ENCODE measurements around the gene STK25.
"Not testable (repeated sequence)": the region's sequence is repeated elsewhere in the genome, so short reads cannot be mapped to it uniquely, and the experiment has no call there.

STK25 gene

DNA sequence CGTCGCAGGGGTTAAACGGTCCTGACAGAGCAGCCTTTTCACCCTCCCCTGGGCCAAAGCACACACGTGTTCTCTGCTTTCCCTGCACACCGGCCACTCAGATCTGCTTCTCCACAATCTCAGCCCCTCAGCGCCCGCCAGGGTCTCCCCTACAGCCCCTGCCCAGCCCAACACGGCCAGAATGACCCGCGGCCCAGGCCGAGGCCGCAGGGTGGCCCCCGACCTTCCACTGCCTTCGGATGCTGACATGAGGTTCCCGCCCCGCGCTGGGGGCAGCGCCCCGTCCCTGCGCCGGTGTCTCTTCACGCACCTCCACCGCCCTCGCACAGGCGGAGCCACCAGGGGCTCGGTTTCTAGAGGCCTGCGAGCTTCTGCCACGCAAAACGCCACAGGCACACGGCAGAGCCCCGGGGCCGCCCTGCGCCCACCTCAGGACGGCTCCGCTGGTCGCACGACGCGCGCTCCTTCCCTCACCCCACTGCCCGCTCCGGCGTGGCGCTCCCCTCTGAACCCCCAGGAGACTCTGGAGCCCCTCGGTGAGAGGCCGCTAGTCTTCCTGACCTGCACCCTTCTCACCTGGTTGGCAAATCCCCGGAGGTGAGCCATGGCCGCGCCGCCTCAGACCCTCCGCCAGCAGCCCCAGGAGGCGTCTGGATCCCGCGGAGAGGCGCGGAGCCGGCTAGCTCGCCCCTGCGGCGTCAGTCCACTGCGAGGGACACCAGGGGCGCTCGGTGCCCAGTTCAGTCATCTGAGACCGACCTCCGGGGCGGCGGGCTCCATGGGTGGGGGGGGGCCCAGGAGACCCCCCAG lies 749 bp downstream of the STK25 start:
- DNase-seq, result peak in 1 of 2 experiments; percentile 49

DNA sequence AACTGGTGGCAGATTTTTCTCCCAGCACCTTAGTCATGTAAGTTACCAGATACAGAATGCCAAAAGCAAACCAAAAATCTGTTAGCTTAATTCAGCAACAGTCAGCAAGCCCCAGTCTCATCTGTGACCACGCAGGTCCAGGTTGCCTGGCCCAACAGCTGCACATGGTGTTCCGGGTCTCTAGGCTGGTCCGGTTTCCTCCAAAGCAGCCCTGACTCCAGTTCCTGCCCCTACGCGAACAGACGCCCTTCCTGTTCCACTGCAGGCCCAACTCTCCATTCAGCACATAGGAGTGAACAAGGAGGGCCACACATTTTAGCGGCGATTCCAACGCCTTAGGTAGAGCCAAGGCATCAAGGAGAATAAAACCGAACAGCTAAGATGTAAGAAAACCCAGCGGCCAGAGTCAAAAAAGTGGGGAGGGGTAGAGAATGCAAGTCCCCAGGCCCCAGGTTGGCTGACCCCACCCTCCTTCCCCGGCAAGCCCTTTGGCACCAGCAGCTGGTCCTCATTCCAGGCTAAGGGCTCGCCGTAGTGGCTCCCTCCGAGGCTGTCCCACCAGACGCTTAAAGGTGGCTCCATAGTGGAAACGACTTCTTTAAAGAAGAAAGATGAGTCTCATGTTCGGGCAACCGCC lies 1.5 kb downstream of the STK25 start:
- no peak for DNase-seq

DNA sequence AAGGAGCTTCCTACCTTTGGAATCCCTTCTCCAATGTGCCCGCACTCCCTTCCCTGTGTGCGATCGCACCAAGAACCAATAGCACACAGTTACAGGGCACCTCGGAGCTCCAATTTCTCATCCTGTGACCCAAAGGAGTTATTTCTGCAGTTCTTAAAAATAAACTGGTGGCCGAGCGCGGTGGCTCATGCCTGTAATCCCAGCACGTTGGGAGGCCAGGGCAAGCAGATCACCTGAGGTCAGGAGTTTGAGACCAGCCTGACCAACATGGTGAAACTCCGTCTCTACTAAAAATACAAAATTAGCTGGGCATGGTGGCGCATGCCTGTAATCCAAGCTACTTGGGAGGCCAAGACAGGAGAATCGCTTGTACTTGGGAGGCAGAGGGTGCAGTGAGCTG lies 2.1 kb downstream of the STK25 start:
- DNase-seq, result not testable (repeated sequence)

DNA sequence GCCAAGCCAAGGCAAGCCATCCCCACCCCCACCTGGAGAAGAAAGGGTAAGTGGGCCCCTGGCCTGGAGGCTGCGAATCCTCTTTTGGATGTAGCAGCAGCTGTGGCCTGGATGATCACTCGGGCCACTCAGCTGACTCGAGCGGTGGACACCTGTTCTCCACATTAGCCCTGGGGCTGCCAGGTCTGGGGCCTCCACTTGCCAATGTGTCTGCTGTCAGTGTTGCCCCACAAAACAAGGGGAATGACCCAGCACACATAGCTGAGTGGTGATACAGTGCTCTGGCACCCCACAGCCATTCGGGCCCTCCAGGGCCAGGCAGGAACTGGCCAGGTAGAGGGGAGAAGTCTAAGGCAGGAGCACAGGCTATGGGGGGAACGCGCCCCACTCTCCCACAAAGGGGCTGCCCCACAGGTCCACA lies 2.6 kb downstream of the STK25 start:
- DNase-seq, result no peak

DNA sequence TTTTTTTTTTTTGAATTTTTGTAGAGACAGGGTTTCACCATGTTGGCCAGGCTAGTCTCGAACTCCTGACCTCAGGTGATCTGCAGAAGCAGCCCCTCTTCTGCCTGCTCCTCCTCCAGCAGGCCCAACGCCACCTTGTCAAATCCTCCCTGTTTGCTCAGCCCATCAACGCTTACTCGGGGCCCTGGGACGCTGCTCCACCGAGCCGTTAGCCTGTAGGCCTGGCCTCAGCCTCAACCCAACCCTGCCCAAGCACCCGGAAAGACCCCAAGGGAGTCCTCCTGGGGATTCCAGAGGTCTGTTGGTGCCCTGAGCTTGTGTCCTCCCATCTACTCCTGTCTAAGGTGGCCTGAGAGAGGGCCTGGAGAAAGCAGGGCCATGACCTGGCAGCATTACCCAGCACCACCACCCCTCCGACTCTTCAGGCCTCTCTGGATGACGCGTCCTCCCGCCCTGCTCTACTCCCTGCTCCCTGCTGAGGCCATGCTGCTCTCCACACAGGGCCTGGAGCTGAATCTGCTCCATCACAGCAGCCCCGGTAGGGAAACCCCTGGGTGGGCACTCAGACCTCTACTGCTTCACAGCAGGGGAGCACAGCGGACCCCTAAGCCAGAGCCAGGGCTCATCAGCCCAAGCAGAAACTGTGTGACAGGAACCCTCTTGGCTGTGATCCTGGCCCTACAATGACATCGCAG lies 3.2 kb downstream of the STK25 start:
- no peak for DNase-seq

DNA sequence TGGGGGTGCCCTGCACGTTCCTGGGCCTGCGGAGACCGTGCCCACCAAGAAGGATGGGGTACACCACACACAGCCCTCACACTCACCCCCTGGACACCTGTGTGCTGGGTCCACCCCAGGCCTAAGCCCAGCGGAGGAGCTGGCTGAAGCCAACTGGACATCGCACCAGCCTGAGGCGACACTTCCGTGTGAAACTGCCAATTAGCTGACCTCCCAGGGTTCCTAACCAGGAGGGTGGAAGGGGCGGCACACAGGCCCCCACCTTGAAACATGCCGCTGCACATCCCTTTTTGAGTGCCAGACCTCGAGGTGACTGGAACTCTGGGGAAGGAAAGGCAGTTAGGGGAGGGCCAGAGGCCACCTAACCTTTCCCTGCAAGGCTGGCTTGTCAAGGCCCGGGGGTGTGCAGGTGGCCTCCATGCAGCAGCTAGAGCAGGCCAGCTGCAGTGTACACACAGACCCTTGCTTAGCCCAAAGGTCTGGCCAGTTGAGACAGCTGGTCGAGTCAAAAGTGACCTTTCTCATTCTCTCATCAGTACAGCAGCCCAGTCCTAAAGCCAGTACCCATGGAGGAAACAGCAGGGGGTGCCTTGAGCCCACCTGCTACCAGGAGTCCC lies 4.5 kb downstream of the STK25 start:
- no peak for DNase-seq

DNA sequence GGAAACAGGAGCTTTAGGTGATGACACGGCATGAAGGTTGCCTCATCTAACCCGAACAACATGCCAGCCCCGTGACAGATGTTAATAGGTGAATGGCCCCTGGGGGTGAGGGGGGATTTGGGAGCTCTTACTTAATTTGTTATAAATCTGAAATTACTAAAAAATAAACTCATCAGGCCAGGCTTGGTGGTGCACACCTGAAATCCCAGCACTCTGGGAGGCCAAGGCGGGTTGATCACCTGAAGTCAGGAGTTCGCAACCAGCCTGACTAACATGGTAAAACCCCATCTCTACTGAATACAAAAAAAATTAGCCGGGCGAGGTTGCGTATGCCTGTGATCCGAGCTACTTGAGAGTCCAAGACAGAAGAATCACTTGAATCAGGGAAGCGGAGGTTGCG lies 6.1 kb downstream of the STK25 start:
- no peak for DNase-seq

DNA sequence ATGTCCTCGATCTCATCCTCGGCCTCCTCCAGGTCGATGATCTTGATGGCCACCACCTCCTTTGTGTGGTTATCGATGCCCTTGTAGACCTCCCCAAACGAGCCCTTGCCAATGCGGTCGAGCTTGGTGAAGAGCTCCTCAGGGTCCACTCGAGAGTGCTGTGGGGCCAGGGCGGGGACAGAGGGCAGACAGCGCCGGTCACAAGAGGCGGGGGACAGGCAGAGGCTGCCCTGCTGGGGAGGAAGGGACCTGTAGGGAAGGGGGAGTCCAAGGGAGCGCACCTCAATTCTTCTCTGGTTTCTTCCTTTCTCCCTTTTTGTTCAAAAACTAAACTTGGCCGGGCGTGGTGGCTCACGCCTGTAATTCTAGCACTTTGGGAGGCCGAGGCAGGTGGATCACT lies 6.8 kb downstream of the STK25 start:
- no peak for DNase-seq

DNA sequence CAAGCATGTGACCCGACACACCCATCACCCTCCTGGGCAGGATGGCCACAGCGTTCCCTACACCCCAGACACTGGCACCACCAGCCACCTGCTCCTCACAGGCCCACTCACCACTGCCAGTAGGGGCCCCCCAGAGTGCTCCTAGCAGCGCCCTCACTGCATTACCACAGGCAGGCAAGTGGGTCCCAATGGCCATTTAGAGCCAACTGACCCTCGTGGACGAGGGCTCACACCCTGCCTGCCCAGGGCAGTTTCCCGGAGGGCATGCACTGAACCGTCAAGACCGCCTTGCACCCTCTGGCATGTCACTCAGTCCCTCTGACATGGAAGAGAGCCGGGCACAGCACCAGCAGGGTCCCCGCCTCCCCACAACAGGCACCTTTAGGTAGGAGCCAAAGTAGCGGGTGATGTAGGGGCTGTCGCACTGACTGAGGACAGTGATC lies 7.3 kb downstream of the STK25 start:
- no peak for DNase-seq

DNA sequence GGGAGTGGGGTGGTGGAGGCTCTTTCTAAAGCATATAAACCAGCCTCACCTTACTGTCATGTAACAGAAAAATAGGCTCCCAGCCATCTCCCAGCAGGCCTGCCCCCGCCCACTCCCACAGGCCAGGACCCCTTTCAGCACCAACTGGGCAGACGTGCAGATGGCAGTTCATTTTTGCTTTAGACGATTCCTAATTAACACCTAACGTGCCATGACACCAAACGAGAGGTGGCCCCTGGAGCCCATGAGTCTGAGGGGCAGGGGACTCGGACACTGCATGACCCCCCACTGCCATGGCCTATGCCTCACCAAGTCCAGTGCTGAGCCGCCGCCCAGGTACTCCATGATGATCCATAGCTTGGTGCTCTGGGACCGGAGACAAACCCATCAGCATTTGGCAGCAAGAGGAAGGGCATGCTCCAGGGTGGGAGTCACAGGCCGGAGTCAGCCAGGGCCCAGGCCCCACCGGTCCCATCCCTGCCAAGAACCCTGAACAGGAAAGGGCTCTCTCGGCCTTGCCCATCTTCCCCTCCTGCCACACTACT lies 7.9 kb downstream of the STK25 start:
- DNase-seq, result no peak

DNA sequence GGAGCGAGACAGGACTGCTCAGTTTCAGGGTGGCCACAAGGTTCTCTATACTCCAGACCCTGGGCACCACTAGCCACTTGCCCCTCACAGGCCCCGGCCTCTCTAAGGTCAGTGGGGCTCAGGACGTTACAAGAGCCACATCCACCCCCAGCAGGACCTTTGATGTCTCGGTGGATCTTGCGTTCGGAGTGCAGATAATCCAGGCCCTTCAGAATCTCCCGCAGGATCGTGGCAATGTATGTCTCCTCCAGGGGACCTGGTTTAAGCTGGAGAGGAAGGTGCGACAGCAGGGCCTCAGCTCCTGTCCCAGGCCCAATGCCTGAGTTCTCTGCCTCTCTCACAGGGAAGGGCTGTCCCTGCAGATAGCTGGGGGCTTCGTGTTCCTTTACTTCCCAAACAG lies 8.4 kb downstream of the STK25 start:
- no peak for DNase-seq

DNA sequence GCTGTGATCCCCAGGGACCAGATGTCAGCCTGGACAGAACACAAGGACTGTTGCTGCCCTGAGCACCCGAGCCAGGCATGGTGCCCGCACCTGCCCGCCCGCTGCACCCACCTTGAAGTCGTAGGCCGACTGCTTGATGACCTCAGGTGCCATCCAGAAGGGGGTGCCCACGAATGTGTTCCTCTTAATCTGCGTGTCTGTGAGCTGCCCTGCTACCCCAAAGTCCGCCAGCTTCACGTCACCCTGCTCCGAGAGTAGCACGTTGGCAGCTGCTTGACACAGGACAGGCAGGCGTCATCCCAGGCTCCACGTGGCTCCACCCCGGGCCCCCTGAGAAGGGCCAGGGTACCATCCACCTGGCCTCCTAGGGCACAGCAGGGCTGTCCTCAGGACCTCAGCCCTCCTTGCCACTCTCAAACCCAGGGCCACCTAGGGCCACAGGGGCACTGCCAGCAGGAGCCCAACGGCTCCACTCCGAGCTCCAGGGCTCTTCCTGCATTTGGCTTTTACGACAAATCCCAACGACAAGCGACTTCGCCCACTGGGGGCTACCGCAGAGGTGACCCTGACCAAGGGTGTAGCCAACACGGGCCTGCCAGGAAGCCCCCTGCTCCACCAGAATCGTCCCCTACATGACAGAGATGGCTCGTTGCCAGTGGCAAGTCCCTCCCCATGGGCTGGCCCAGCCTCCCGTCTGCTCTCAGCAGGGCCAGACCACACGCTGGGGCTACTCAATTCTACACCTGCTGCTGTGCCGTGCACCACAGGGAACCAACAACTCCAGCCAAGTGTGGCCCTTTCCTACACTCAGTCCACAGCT lies 9.0 kb downstream of the STK25 start:
- DNase-seq, result peak in 1 of 2 experiments; percentile 24

DNA sequence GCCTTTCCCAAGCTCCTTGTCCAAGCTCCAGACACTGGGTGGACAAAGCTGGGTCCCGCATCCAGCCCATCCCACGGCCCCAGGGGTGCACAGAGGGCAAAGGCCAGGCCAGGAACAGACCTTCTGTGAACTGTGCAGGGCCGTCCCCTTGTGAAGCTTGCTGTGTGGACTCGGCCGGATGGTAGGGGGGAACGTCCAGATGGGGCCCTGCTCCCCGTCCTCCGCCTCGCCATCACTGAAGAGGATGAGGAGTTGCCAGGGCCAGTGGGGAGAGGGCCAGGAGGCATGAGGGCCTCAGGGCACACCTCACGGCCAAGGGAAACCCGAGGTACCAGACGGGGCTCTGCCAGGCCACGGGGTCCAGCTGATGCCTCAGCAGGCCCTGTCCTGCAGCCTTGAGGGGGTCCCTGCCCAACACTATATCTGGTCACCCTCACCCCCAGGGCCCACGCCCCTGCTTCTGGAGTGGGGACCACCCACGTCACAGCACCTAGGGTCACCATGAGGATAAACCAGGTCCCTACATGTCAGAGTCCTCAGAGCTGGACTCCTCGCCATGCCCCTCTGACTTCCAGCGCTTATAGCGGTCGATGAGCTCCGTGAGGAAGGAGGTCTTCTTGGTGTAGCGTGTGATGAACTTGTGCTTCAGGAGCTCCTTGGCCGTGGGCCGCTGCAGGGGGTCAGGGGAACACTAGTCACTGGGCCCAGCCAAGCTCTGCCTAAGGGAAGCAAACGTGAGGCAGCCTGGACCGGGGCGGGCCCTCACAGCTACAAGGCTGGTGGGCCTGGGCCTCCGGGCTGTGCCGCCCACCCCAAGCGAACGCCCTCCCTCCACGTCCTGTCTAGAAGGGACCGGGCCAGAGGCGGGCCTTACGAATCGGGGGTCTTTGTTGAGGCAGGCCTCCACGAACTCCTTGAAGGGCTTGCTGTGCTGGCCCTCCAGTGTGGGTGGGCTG lies 10.0 kb downstream of the STK25 start:
- DNase-seq, result no peak

DNA sequence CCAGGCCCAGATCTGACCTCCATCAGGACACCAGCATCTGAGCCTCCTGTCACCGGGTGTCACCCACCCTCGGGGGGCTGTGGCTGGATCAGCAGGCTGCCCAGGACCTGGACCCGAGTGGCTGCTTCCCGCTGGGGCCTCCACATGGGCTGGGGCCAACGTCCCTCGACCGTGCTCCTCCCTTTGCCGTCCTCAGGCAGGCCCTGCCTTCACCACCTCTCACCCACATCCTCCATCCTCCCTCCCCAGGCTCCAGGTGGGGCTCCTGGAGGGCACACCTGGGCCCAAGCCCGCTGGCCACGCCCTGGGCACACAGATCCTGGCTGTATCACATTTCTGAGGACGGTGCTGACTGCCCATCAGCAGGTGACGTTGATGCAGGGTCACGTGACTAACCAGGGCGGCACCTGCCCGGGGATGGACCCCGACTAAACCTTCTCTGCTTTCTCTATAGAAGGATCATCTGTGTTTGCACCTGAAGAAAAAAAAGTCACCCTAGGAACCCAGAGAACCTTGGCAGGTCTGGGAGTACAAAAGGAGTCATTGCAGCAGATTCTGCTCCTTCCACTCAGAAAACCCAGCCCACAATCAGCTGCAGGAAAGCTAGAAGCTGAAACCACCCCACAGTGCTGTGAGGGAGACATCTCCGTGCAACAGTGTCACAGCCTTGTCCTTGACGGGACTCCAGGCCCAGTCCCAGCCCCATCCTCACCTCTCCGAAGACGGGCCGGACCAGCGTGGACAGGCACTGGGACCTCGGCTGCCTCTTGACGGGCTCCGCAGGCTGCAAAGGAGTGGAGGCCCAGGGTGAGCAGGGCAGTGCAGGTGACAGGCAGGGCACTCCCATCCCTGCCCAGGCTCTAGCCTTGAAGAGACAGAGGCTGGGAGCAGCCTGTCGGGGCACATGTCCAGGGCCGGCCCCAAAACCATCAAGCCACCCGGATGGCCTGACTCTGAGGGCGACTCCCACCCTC lies 11.2 kb downstream of the STK25 start:
- no peak for DNase-seq

DNA sequence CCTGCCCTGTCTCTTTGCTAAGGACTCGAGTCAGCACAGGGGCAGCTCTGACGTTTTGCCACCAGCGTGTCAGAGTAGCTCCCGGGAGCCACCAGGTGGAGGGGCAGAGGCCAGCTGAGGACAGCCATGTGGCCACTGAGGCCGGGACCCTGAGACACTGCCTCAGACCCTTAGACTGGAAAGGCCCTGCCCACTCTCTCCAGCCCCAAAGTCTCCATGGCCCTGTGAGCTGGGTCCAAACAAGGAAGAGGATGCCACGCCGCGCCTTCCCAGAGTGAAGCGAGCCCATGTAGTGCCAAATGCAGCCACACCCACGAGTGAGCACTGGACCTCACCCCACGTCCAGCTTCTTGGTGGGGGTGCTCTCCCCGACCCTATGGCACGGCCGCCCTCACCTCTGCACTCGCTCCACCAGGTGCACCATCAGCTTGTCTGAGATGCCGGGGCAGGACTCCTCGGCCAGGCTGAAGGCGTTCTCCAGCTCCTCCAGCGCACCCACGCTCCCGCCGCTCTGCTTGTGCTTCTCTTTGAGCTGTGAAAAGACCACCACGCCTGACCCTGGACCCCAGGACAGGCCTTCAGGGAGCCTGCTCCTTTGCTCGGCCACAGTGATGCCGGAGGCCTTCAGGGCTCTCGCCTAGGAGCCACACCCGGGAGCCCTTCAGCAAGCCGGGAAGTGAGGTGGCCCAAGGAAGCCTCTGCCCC lies 12.2 kb downstream of the STK25 start:
- no peak for DNase-seq

DNA sequence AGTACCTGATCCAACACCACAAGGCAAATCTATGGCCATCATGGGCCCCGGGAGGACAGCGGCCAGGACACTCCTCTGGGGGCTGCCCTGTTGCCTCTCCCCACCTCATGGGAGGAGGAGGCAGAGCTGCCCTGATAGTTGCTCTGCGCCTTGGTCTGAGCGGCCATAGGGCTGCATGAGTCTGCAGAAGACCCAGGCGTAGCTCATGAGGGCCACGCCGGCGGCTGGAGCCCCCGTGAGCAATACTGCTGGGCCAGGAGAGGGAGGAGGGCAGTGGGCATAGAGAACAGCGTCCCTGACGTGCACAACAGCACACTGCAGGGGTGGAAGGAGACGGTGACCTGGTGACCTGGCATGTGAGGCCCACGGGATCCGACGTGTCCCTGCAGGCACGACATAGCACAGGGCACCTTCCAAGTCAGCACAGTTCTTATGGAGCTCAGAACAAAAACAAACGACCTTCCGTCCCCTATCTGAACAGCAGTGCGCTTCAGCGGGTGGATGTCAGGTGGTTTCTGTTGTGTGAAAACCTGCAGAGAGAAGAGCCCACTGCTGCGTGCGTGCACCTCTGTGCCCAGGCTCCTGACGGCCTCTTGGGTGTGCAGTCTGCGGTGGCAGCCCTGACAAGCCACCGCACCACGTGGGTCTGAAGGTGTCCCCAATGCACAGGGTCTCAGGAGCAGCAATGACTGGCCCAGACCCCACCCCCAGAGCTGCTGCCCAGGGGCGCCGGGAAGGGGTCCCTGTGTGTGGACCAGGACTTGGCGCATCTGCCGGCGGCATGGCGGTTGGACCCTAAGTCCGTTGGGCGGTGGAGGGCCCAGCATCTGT lies 13.0 kb downstream of the STK25 start:
- DNase-seq, result no peak

DNA sequence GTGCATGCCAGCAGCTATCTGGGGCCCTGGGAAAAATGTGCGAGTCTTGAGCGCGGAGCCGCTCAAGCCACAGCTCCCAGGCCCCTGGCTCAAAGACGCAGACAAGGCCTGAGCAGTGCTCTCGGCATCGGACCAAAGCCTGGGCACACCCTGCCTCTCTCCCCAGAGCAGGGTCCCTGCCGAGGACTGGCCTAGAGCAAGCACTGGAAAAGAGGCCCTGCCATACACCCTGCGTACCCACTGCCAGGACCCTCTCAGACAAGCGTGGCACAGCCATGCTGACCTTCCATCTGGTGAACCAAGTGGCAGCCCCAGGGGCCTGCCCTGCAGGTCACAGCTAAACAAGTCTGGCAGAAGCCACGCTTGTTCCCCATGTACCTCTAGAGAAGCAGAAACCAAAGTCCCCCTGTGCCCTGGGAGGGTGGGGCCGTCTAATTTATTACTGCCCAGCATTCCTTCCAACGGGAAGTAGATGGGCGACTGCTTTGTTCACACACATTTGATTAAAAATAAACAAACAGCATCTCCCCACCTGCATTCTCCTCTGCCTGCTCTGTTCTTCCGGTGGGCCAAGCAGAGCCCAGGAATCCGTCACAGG lies 14.0 kb downstream of the STK25 start:
- no peak for DNase-seq

DNA sequence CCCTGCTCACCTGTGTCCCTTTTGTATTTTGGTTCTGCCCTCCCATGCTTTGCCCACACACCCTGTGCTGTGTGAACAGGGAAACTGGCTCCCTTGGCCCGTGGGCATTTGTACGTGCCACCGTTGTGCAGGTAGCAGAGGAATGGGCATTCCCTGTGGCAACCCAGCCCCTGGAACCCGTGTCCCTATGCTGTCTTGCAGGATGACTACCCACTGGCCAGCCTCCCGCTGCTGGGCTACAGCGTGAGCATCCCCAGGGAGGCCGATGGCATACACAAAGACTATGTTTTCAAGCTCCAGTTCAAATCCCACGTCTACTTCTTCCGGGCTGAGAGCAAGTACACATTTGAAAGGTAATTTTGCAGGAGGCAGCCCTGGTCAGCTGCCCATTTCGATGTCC lies 15.3 kb downstream of the STK25 start:
- no peak for DNase-seq

All from NCI-H446 (cell line).